ENCODE results near the gene ADAMTS14.

ADAMTS14 gene

GRCh38 chr10:70738761-70739121 is 66.4 kb downstream of the ADAMTS14 start:
- Histone ChIP-seq H3K9ac (ENCODE audit: insufficient read length, low read depth) (no peak overlapping the region), H3K36me3 (ENCODE audit: insufficient read depth, insufficient read length, low read length) (no peaks in the 10 kb centered on the region), H3K9me3 (ENCODE audit: insufficient read depth, low read length) (no peaks in the 10 kb centered on the region), H3K4me1 (ENCODE audit: insufficient read depth, insufficient read length) (no peaks in the 10 kb centered on the region), H3K4me3 (ENCODE audit: insufficient read length, low read depth) (no peak overlapping the region), H3K27me3 (ENCODE audit: insufficient read depth, insufficient read length) (no peaks in the 10 kb centered on the region)
- TF ChIP-seq YY1 (IDR thresholded peaks at IDR 0.05; ENCODE audit: insufficient read depth, insufficient read length) (no peak), ZNF274 (IDR thresholded peaks at IDR 0.05; ENCODE audit: low read depth, low read length) (no peak), SUZ12 (IDR thresholded peaks at IDR 0.05; ENCODE audit: extremely low read depth, insufficient read depth, insufficient read length) (no peak)
- DNase-seq (ENCODE audit: low read depth, low spot score) = no peak

- DNase-seq (ENCODE audit: low read depth, low spot score) = no peak
- Histone ChIP-seq H3K9me3 (ENCODE audit: insufficient read depth, low read length) (peaks cover 6% of the 10 kb centered on the region; the same call in 1 of the 2 replicates), H3K9ac (ENCODE audit: insufficient read length, low read depth) (no peak overlapping the region), H3K27me3 (ENCODE audit: insufficient read depth, insufficient read length) (no peaks in the 10 kb centered on the region), H3K4me1 (ENCODE audit: insufficient read depth, insufficient read length) (no peaks in the 10 kb centered on the region), H3K4me3 (ENCODE audit: insufficient read length, low read depth) (no peak overlapping the region), H3K36me3 (ENCODE audit: insufficient read depth, insufficient read length, low read length) (no peaks in the 10 kb centered on the region)
- no peak for TF ChIP-seq YY1 (IDR thresholded peaks at IDR 0.05; ENCODE audit: insufficient read depth, insufficient read length)
- no peak for TF ChIP-seq SUZ12 (IDR thresholded peaks at IDR 0.05; ENCODE audit: extremely low read depth, insufficient read depth, insufficient read length)
- no peak for TF ChIP-seq ZNF274 (IDR thresholded peaks at IDR 0.05; ENCODE audit: low read depth, low read length)
Measured at GRCh38 chr10:70740406-70741288, 68.3 kb downstream of the ADAMTS14 start.

GRCh38 chr10:70742537-70743429 is 70.5 kb downstream of the ADAMTS14 start:
- Histone ChIP-seq H3K9ac (ENCODE audit: insufficient read length, low read depth) (no peak overlapping the region), H3K9me3 (ENCODE audit: insufficient read depth, low read length) (peaks cover 8% of the 10 kb centered on the region; the same call in 1 of the 2 replicates), H3K4me3 (ENCODE audit: insufficient read length, low read depth) (no peak overlapping the region), H3K27me3 (ENCODE audit: insufficient read depth, insufficient read length) (no peaks in the 10 kb centered on the region), H3K36me3 (ENCODE audit: insufficient read depth, insufficient read length, low read length) (no peaks in the 10 kb centered on the region), H3K4me1 (ENCODE audit: insufficient read depth, insufficient read length) (no peaks in the 10 kb centered on the region)
- TF ChIP-seq YY1 (IDR thresholded peaks at IDR 0.05; ENCODE audit: insufficient read depth, insufficient read length) (no peak), SUZ12 (IDR thresholded peaks at IDR 0.05; ENCODE audit: extremely low read depth, insufficient read depth, insufficient read length) (no peak), ZNF274 (IDR thresholded peaks at IDR 0.05; ENCODE audit: low read depth, low read length) (no peak)
- no peak for DNase-seq (ENCODE audit: low read depth, low spot score)

GRCh38 chr10:70743430-70743788 is 71.1 kb downstream of the ADAMTS14 start:
- DNase-seq (ENCODE audit: low read depth, low spot score) = no peak
- H3K4me1 ChIP-seq (ENCODE audit: insufficient read depth, insufficient read length) = no peaks in the 10 kb centered on the region
- H3K4me3 ChIP-seq (ENCODE audit: insufficient read length, low read depth) = no peak overlapping the region
- TF ChIP-seq SUZ12 (IDR thresholded peaks at IDR 0.05; ENCODE audit: extremely low read depth, insufficient read depth, insufficient read length) = no peak
- no peak for TF ChIP-seq YY1 (IDR thresholded peaks at IDR 0.05; ENCODE audit: insufficient read depth, insufficient read length)
- no peak for TF ChIP-seq ZNF274 (IDR thresholded peaks at IDR 0.05; ENCODE audit: low read depth, low read length)
- H3K9me3 ChIP-seq (ENCODE audit: insufficient read depth, low read length) = peaks cover 8% of the 10 kb centered on the region; the same call in 1 of the 2 replicates
- H3K27me3 ChIP-seq (ENCODE audit: insufficient read depth, insufficient read length) = no peaks in the 10 kb centered on the region
- H3K36me3 ChIP-seq (ENCODE audit: insufficient read depth, insufficient read length, low read length) = no peaks in the 10 kb centered on the region
- H3K9ac ChIP-seq (ENCODE audit: insufficient read length, low read depth) = no peak overlapping the region

GRCh38 chr10:70743879-70744278 is 71.6 kb downstream of the ADAMTS14 start:
- H3K27me3 ChIP-seq (ENCODE audit: insufficient read depth, insufficient read length) = no peaks in the 10 kb centered on the region
- TF ChIP-seq SUZ12 (IDR thresholded peaks at IDR 0.05; ENCODE audit: extremely low read depth, insufficient read depth, insufficient read length) (no peak), ZNF274 (IDR thresholded peaks at IDR 0.05; ENCODE audit: low read depth, low read length) (no peak), YY1 (IDR thresholded peaks at IDR 0.05; ENCODE audit: insufficient read depth, insufficient read length) (no peak)
- no peaks in the 10 kb centered on the region for H3K4me1 ChIP-seq (ENCODE audit: insufficient read depth, insufficient read length)
- no peak for DNase-seq (ENCODE audit: low read depth, low spot score)
- no peak overlapping the region for H3K9ac ChIP-seq (ENCODE audit: insufficient read length, low read depth)
- H3K36me3 ChIP-seq (ENCODE audit: insufficient read depth, insufficient read length, low read length) = no peaks in the 10 kb centered on the region
- H3K4me3 ChIP-seq (ENCODE audit: insufficient read length, low read depth) = no peak overlapping the region
- H3K9me3 ChIP-seq (ENCODE audit: insufficient read depth, low read length) = peaks cover 8% of the 10 kb centered on the region; the same call in 1 of the 2 replicates

- TF ChIP-seq SUZ12 (IDR thresholded peaks at IDR 0.05; ENCODE audit: extremely low read depth, insufficient read depth, insufficient read length) = no peak
- Histone ChIP-seq H3K9me3 (ENCODE audit: insufficient read depth, low read length) (peaks cover 8% of the 10 kb centered on the region; the same call in 1 of the 2 replicates), H3K9ac (ENCODE audit: insufficient read length, low read depth) (no peak overlapping the region), H3K36me3 (ENCODE audit: insufficient read depth, insufficient read length, low read length) (no peaks in the 10 kb centered on the region), H3K4me1 (ENCODE audit: insufficient read depth, insufficient read length) (no peaks in the 10 kb centered on the region), H3K4me3 (ENCODE audit: insufficient read length, low read depth) (no peak overlapping the region), H3K27me3 (ENCODE audit: insufficient read depth, insufficient read length) (no peaks in the 10 kb centered on the region)
- no peak for DNase-seq (ENCODE audit: low read depth, low spot score)
Measured at GRCh38 chr10:70744617-70745143, 72.4 kb downstream of the ADAMTS14 start.

GRCh38 chr10:70745555-70745954 is 73.2 kb downstream of the ADAMTS14 start:
- no peaks in the 10 kb centered on the region for H3K4me1 ChIP-seq (ENCODE audit: insufficient read depth, insufficient read length)
- H3K4me3 ChIP-seq (ENCODE audit: insufficient read length, low read depth) = no peak overlapping the region
- no peaks in the 10 kb centered on the region for H3K36me3 ChIP-seq (ENCODE audit: insufficient read depth, insufficient read length, low read length)
- no peak for DNase-seq (ENCODE audit: low read depth, low spot score)
- TF ChIP-seq ZNF274 (IDR thresholded peaks at IDR 0.05; ENCODE audit: low read depth, low read length) (no peak), YY1 (IDR thresholded peaks at IDR 0.05; ENCODE audit: insufficient read depth, insufficient read length) (no peak), SUZ12 (IDR thresholded peaks at IDR 0.05; ENCODE audit: extremely low read depth, insufficient read depth, insufficient read length) (no peak)
- no peaks in the 10 kb centered on the region for H3K27me3 ChIP-seq (ENCODE audit: insufficient read depth, insufficient read length)
- no peak overlapping the region for H3K9ac ChIP-seq (ENCODE audit: insufficient read length, low read depth)
- peaks cover 8% of the 10 kb centered on the region; the same call in 1 of the 2 replicates for H3K9me3 ChIP-seq (ENCODE audit: insufficient read depth, low read length)

Measured in NT2/D1 (cell line).